Stimulated activated naive CD8-positive, alpha-beta T cell treated with anti-CD3 and anti-CD28 coated beads, Interleukin-15, amount 100 ng/mL, for 72 hours (primary cell): ENCODE results near the gene AHI1.
"Not testable (repeated sequence)": the region's sequence is repeated elsewhere in the genome, so short reads cannot be mapped to it uniquely, and the experiment has no call there.

ENCODE experiments used
- ATAC-seq: fragments of 150-1000 bp; cut with Tn5 transposase; 2 replicates; pipeline ENCODE4 v1.10.0; 2021; ENCODE audit warnings: mild to moderate bottlenecking, moderate library complexity
- DNase-seq, 2 donors: peaks; one replicate each; pipeline ENCODE4 v3.0.0; 2021 to 2022
- H3K27ac Mint-ChIP-seq, 2 donors: one replicate each; pipeline ENCODE4 v1.8.0; 2022; ENCODE audit warnings: mild to moderate bottlenecking in 2 of 2, mixed read lengths in 2 of 2, moderate library complexity in 2 of 2
- H3K27me3 Mint-ChIP-seq: one replicate; pipeline ENCODE4 v1.8.0; 2022; ENCODE audit warnings: mixed read lengths
- H3K4me1 Mint-ChIP-seq: one replicate; pipeline ENCODE4 v1.8.0; 2022; ENCODE audit warnings: mild to moderate bottlenecking, mixed read lengths
- H3K4me3 Mint-ChIP-seq, 2 donors: one replicate each; pipeline ENCODE4 v1.8.0; 2022; ENCODE audit warnings: mild to moderate bottlenecking in 2 of 2, mixed read lengths in 2 of 2, moderate library complexity in 1 of 2
- H3K9me3 Mint-ChIP-seq, 2 donors: one replicate each; pipeline ENCODE4 v1.8.0; 2022; ENCODE audit warnings: mixed read lengths in 2 of 2

The AHI1 gene

DNA sequence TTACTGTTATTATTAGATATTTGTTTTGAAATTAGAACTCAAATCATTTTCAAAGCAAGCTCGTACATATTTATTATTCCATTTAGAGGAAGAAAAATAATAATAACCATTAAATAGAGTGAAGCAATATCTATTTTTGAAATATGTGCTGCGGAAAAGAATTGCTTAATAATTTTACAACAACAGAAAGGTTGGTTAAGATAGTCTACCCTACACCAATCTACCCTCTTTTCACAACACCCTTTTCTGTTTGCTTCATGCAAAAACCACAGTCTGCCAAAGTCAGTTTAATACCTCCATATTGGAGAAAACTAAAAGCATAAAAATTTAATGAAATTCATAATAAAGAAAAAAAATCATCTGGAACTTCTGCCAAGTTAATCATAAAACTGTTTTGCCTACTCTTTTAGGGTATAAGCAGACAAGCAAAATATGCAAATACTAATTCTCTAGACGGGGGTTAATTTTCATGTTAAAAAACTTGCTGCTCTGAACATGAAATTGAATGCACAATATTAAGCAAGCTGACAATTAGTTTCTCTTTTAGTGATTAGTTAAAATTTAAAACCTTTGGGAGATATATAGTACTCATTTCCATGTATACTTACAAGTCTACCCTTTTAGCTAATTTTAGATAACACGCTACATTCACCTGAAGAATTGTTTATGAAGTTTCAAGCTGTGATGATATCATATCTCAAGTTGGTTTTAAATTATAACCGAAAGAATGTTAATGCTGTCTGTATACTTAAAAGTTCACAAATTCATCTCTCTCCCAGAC is 100.2 kb downstream of the AHI1 start:
- Mint-ChIP-seq H3K27me3 (no peaks in the 10 kb centered on the region), H3K4me1 (no peaks in the 10 kb centered on the region), H3K4me3 (no peak overlapping the region), H3K27ac (no peak overlapping the region), H3K9me3 (no peaks in the 10 kb centered on the region)
- no peak for DNase-seq
- ATAC-seq, result no peak

DNA sequence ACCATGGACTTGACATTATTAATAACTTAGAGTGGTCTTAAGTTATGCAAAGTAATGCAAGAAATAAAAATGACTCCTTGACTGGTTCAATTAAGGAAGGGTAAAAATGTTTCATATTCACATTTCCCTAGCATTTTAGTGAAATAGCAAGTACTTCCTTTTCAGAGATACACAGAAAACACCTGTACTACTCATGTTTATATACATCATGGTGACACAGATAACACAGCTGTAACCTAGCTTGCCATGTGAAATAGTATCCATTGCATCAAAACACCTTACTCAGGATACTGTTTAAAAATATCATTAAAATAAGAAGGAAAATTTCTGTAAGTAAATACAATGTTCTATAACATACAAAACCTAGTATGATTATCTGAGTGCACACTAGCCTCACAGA is 102.4 kb downstream of the AHI1 start:
- ATAC-seq (no peak), DNase-seq (no peak)
- H3K27me3 Mint-ChIP-seq, result no peaks in the 10 kb centered on the region
- no peaks in the 10 kb centered on the region for H3K4me1 Mint-ChIP-seq
- no peak overlapping the region for H3K4me3 Mint-ChIP-seq
- no peaks in the 10 kb centered on the region for H3K9me3 Mint-ChIP-seq
- H3K27ac Mint-ChIP-seq, result no peak overlapping the region

GRCh38 chr6:135393289-135393688 is 104.3 kb downstream of the AHI1 start:
- DNase-seq, result no peak
- Mint-ChIP-seq H3K4me1 (no peaks in the 10 kb centered on the region), H3K27me3 (no peaks in the 10 kb centered on the region), H3K9me3 (no peaks in the 10 kb centered on the region), H3K27ac (no peak overlapping the region), H3K4me3 (no peak overlapping the region)
- ATAC-seq, result no peak

DNA sequence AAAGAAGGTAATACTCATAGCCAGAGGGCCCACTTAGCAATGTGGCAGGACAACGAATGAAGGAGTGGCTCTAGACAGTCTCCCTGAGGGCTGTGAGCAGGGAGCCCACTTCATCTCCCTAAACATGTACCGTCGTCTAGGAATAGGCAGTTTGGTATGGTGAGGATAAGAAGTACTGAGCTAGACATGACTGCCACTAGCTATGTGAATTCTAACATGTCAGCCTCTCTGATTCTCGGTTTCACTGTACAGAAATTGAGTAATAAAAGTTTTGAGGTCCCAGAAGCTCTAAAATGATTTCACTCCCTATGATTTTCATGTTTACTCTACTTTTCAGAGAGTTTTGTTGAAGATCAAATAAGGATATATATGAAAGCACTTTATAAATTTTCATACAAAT is 107.1 kb downstream of the AHI1 start:
- no peak overlapping the region for H3K27ac Mint-ChIP-seq
- no peaks in the 10 kb centered on the region for H3K4me1 Mint-ChIP-seq
- DNase-seq (no peak), ATAC-seq (no peak)
- H3K4me3 Mint-ChIP-seq, result no peak overlapping the region
- no peaks in the 10 kb centered on the region for H3K9me3 Mint-ChIP-seq
- H3K27me3 Mint-ChIP-seq, result no peaks in the 10 kb centered on the region

- DNase-seq, result no peak
- Mint-ChIP-seq H3K27ac (no peak overlapping the region), H3K27me3 (no peaks in the 10 kb centered on the region), H3K9me3 (no peaks in the 10 kb centered on the region), H3K4me1 (no peaks in the 10 kb centered on the region), H3K4me3 (no peak overlapping the region)
- ATAC-seq, result no peak
Measured at GRCh38 chr6:135385299-135385698, 112.2 kb downstream of the AHI1 start.

- ATAC-seq (no peak), DNase-seq (no peak)
- H3K27me3 Mint-ChIP-seq, result no peaks in the 10 kb centered on the region
- H3K9me3 Mint-ChIP-seq, result no peaks in the 10 kb centered on the region
- H3K4me3 Mint-ChIP-seq, result no peak overlapping the region
- no peak overlapping the region for H3K27ac Mint-ChIP-seq
- no peaks in the 10 kb centered on the region for H3K4me1 Mint-ChIP-seq
Measured at GRCh38 chr6:135383766-135384165, 113.8 kb downstream of the AHI1 start.

- DNase-seq, result no peak
- H3K27ac Mint-ChIP-seq, result no peak overlapping the region
- no peaks in the 10 kb centered on the region for H3K9me3 Mint-ChIP-seq
- ATAC-seq, result no peak
- no peaks in the 10 kb centered on the region for H3K4me1 Mint-ChIP-seq
- H3K27me3 Mint-ChIP-seq, result no peaks in the 10 kb centered on the region
- H3K4me3 Mint-ChIP-seq, result no peak overlapping the region
Measured at GRCh38 chr6:135383301-135383700, 114.2 kb downstream of the AHI1 start.

DNA sequence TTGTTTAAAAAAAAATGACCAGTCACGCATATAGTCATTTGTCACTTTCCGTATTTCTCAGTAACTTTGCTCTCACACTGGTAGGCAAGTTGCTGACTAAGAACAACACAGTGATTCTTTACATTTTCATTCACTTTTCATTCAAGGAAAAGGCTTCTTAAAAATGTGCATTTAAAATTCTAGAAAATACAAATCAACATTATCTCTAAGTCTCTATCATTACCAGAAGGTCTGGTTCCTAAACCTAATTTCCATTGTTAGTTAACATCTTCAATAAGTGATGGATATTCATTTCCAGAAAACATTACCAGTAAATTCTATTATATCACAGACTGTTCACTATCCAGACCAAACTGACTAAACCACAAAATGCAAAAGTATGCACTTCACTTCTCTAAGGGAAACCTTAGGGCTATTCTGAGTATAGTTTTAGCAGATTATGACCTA is 115.3 kb downstream of the AHI1 start:
- H3K27me3 Mint-ChIP-seq, result no peaks in the 10 kb centered on the region
- H3K4me1 Mint-ChIP-seq, result no peaks in the 10 kb centered on the region
- no peak overlapping the region for H3K27ac Mint-ChIP-seq
- DNase-seq (no peak), ATAC-seq (peak; percentile 71)
- H3K4me3 Mint-ChIP-seq, result no peak overlapping the region
- H3K9me3 Mint-ChIP-seq, result no peaks in the 10 kb centered on the region

DNA sequence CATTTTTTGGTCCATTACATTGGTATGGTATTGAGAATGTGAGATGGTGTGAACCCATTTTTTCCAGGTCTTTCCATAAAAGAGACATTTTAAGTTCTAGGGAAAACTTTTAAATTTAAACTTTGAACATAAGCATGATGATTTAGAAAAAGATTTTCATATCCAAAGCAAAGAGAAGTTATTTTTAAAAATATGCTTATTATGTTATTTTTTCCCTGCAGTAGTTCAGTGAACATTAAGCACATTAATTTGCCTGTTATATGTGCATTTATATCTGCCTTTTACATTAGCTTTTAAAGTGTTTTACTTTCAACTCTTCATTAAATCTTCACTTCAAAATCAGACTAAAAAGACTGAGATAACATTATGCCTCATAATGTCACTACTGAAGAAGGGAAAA is 116.7 kb downstream of the AHI1 start:
- DNase-seq (no peak), ATAC-seq (no peak)
- Mint-ChIP-seq H3K4me1 (no peaks in the 10 kb centered on the region), H3K4me3 (no peak overlapping the region), H3K27me3 (no peaks in the 10 kb centered on the region), H3K27ac (no peak overlapping the region), H3K9me3 (no peaks in the 10 kb centered on the region)

DNA sequence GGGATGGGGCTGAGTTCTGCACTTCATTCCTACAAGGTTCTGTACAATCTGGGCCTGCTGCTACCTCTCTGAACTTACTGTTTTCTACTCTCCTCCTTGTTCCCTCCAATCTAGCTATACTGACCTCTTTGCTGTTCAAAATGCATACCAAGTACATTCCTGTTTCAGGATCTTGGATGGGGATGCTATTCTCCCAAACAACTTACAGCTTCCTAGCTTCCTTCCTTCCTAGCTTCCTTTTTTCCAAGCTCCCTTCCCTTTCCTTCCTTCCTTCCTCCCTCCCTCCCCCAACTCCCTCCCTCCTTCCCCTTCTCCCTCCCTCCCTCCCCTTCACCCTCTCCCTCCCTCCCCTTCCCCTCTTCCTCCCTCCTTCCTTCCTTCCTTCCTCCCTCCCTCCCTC is 117.9 kb downstream of the AHI1 start:
- ATAC-seq (no peak), DNase-seq (no peak)
- Mint-ChIP-seq H3K9me3 (no peaks in the 10 kb centered on the region), H3K4me3 (no peak overlapping the region), H3K27ac (no peak overlapping the region), H3K4me1 (no peaks in the 10 kb centered on the region), H3K27me3 (no peaks in the 10 kb centered on the region)

DNA sequence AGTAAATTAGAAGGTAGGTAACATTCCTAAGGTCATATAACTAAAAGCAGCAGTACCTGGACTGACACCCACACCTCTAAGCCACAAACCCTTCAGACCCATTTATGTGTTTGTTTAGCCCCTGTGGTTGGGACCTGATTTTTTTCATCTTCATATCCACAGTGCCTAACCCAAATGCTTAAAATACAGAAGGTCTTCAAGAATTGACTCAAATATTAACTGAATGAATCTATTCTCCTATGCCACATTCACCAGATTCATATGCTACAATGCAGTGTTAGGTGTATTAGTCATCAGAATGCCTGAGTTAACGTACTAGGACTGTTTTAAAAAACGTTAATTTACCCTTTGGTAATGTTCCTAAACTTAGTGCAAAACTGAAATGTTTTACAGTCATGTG is 124.8 kb downstream of the AHI1 start:
- no peak for DNase-seq
- no peak for ATAC-seq
- no peak overlapping the region for H3K27ac Mint-ChIP-seq

DNA sequence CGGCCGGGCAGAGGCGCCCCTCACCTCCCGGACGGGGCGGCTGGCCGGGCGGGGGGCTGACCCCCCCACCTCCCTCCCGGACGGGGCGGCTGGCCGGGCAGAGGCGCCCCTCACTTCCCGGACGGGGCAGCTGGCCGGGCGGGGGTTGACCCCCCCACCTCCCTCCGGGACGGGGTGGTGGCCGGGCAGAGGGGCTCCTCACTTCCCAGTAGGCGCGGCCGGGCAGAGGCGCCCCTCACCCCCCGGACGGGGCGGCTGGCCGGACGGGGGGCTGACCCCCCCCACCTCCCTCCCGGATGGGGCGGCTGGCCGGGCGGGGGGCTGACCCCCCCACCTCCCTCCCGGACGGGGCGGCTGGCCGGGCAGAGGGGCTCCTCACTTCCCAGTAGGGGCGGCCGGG is 133.9 kb downstream of the AHI1 start:
- not testable (repeated sequence) for H3K27me3 Mint-ChIP-seq, DNase-seq, H3K27ac Mint-ChIP-seq, ATAC-seq, H3K4me1 Mint-ChIP-seq, H3K4me3 Mint-ChIP-seq
- H3K9me3 Mint-ChIP-seq, result peaks cover 30 to 47% of the 10 kb centered on the region in 2 donors

More for the DNA sequence above, 124.8 kb downstream of the AHI1 start:
- Mint-ChIP-seq H3K4me3 (no peak overlapping the region), H3K9me3 (peaks cover 17 to 25% of the 10 kb centered on the region in 2 donors), H3K27me3 (no peaks in the 10 kb centered on the region), H3K4me1 (no peaks in the 10 kb centered on the region)

GRCh38 chr6:135362124-135362523 is 135.4 kb downstream of the AHI1 start:
- Mint-ChIP-seq H3K27me3 (no peaks in the 10 kb centered on the region), H3K4me1 (no peaks in the 10 kb centered on the region), H3K9me3 (peaks cover 20 to 32% of the 10 kb centered on the region in 2 donors), H3K4me3 (no peak overlapping the region), H3K27ac (no peak overlapping the region)
- DNase-seq (no peak), ATAC-seq (no peak)

DNA sequence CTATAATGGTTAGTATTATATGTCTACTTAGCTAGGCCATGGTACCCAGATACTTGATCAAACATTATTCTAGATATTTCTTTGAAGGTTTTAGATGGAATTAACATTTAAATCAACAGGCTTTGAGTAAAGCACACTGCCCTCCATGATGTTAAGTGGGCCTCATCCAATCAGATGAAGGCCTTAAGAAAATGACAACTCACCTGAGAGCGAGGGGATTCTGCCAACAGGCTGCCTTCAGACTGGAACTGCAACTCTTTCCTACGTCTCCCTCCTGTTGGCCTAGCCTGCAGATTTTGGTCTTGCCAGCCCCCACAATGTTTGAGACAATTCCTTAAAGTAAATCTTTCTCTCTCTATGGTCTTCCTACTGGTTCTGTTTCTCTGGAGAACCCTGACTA is 137.3 kb downstream of the AHI1 start:
- DNase-seq (no peak), ATAC-seq (no peak)
- H3K27me3 Mint-ChIP-seq, result no peaks in the 10 kb centered on the region
- H3K27ac Mint-ChIP-seq, result no peak overlapping the region
- no peak overlapping the region for H3K4me3 Mint-ChIP-seq
- no peaks in the 10 kb centered on the region for H3K4me1 Mint-ChIP-seq
- peaks cover 5 to 13% of the 10 kb centered on the region in 2 donors for H3K9me3 Mint-ChIP-seq

DNA sequence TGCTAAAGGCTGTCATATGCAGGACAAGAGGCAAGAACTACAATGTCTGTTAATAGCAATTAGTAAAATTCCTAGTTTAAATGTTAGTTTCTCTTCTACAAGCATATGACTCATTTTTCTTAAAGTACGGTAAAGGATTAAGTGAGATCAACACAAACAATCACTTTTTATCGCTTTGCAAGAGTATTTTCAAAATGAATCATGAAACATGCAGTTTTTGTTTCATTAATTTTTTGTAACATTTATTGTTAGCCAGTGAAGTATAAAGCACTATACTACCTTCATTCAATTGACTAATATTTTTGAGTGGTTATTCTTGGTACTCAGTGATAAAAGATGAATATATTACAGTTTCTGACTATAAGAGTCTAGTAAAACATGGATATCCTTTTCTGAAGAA is 138.6 kb downstream of the AHI1 start:
- ATAC-seq (no peak), DNase-seq (no peak)
- Mint-ChIP-seq H3K9me3 (peaks cover 0 to 6% of the 10 kb centered on the region in 2 donors), H3K4me1 (no peaks in the 10 kb centered on the region), H3K4me3 (no peak overlapping the region), H3K27ac (no peak overlapping the region), H3K27me3 (no peaks in the 10 kb centered on the region)

- Mint-ChIP-seq H3K27ac (no peak overlapping the region), H3K4me1 (no peaks in the 10 kb centered on the region), H3K9me3 (peaks cover 0 to 6% of the 10 kb centered on the region in 2 donors), H3K4me3 (no peak overlapping the region), H3K27me3 (no peaks in the 10 kb centered on the region)
- DNase-seq (no peak), ATAC-seq (no peak)
Measured at GRCh38 chr6:135358251-135358821, 139.2 kb downstream of the AHI1 start.

- H3K4me3 Mint-ChIP-seq, result no peak overlapping the region
- no peaks in the 10 kb centered on the region for H3K9me3 Mint-ChIP-seq
- no peaks in the 10 kb centered on the region for H3K27me3 Mint-ChIP-seq
- no peak for ATAC-seq
- no peak overlapping the region for H3K27ac Mint-ChIP-seq
- no peak for DNase-seq
- no peaks in the 10 kb centered on the region for H3K4me1 Mint-ChIP-seq
Measured at GRCh38 chr6:135354407-135354806, 143.1 kb downstream of the AHI1 start.
